ENCODE data around the gene THSD7A.

- no peak for TF ChIP-seq TAF1 (IDR thresholded peaks at IDR 0.05; ENCODE audit: borderline replicate concordance, insufficient read depth, low read length)
- TF ChIP-seq POLR2AphosphoS5 (IDR thresholded peaks at IDR 0.05; ENCODE audit: low read depth, low read length) = no peak
- TF ChIP-seq SIN3A (IDR thresholded peaks at IDR 0.05; ENCODE audit: borderline replicate concordance, insufficient read depth, low read length) = no peak
Measured at GRCh38 chr7:11707606-11708193, 124.3 kb downstream of the THSD7A start.
